ENCODE results near the gene L3MBTL4. TPM values are rescaled to one million over a fixed set of nuclear protein-coding genes. Genes with fewer than 3 reads are reported as not detected.

The L3MBTL4 gene
- total and polyA plus RNA-seq, 4 donors, result 2.3 to 15.0 (median 5.0) TPM

- DNase-seq (ENCODE audit: low spot score), result no peak
- Histone ChIP-seq H3K27me3 (ENCODE audit: control insufficient read depth in 4 of 4, insufficient read depth in 4 of 4, low read length in 3 of 4) (no peaks in the 10 kb centered on the region), H3K4me3 (ENCODE audit: low read depth in 1 of 3, low read length in 3 of 3) (no peak overlapping the region), H3K36me3 (ENCODE audit: control insufficient read depth in 4 of 4, insufficient read depth in 3 of 4, low read depth in 1 of 4, low read length in 3 of 4) (no peaks in the 10 kb centered on the region), H3K4me1 (ENCODE audit: control insufficient read depth in 4 of 4, insufficient read depth in 4 of 4, low read length in 3 of 4) (peaks cover 0 to 18% (median 12%) of the 10 kb centered on the region in 4 donors), H3K27ac (ENCODE audit: low read depth in 1 of 2, low read length in 2 of 2) (no peak overlapping the region), H3K9me3 (ENCODE audit: control insufficient read depth in 4 of 4, low read length in 3 of 4) (no peaks in the 10 kb centered on the region), H3K9ac (ENCODE audit: low read depth in 1 of 2, low read length in 2 of 2) (no peak overlapping the region)
- TF ChIP-seq ZBTB33 (IDR thresholded peaks at IDR 0.05) (no peak), HNF4A (conservative IDR thresholded peaks at IDR 0.05) (no peak), NR2F2 (IDR thresholded peaks at IDR 0.05) (no peak), JUND (IDR thresholded peaks at IDR 0.05) (no peak), EGR1 (IDR thresholded peaks at IDR 0.05; ENCODE audit: low read depth in 2 of 2) (no peak), TAF1 (conservative IDR thresholded peaks at IDR 0.05) (no peak), FOXA2 (IDR thresholded peaks at IDR 0.05) (no peak), RAD21 (IDR thresholded peaks at IDR 0.05) (no peak), FOXA1 (IDR thresholded peaks at IDR 0.05) (no peak), MAX (IDR thresholded peaks at IDR 0.05) (no peak), SP1 (IDR thresholded peaks at IDR 0.05) (no peak)
- WGBS, result 84% methylated on average over 3 of the region's 3 CpGs
Observed at GRCh38 chr18:6428851-6429395, 14.2 kb upstream of the L3MBTL4 start.

GRCh38 chr18:6427286-6427685 is 12.6 kb upstream of the L3MBTL4 start:
- H3K9ac ChIP-seq (ENCODE audit: low read depth in 1 of 2, low read length in 2 of 2), result no peak overlapping the region
- no peaks in the 10 kb centered on the region for H3K27me3 ChIP-seq (ENCODE audit: control insufficient read depth in 4 of 4, insufficient read depth in 4 of 4, low read length in 3 of 4)
- peaks cover 0 to 15% (median 12%) of the 10 kb centered on the region in 4 donors for H3K4me1 ChIP-seq (ENCODE audit: control insufficient read depth in 4 of 4, insufficient read depth in 4 of 4, low read length in 3 of 4)
- no peaks in the 10 kb centered on the region for H3K36me3 ChIP-seq (ENCODE audit: control insufficient read depth in 4 of 4, insufficient read depth in 3 of 4, low read depth in 1 of 4, low read length in 3 of 4)
- WGBS, result 88% methylated on average over 1 of the region's 1 CpG
- no peak overlapping the region for H3K27ac ChIP-seq (ENCODE audit: low read depth in 1 of 2, low read length in 2 of 2)
- no peak overlapping the region for H3K4me3 ChIP-seq (ENCODE audit: low read depth in 1 of 3, low read length in 3 of 3)
- TF ChIP-seq RXRA (IDR thresholded peaks at IDR 0.05) (no peak), NR2F2 (IDR thresholded peaks at IDR 0.05) (no peak), HNF4A (conservative IDR thresholded peaks at IDR 0.05) (no peak), REST (IDR thresholded peaks at IDR 0.05) (no peak), FOXA2 (IDR thresholded peaks at IDR 0.05) (no peak), TAF1 (conservative IDR thresholded peaks at IDR 0.05) (no peak), YY1 (IDR thresholded peaks at IDR 0.05) (no peak)
- H3K9me3 ChIP-seq (ENCODE audit: control insufficient read depth in 4 of 4, low read length in 3 of 4), result no peaks in the 10 kb centered on the region
- DNase-seq (ENCODE audit: low spot score), result no peak

Data from liver (tissue), 9 donors.